HG03135 (cell line): ENCODE data around the gene RNF213.
"Not testable (repeated sequence)": the region's sequence is repeated elsewhere in the genome, so short reads cannot be mapped to it uniquely, and the experiment has no call there.

ENCODE experiments used
- ATAC-seq: cut with Tn5 transposase; IDR thresholded peaks from one replicate; pipeline ENCODE4 v1.9.1; 2021; ENCODE audit warnings: mild to moderate bottlenecking, moderate library complexity; ENCODE audit not compliant: unreplicated experiment

RNF213 gene

GRCh38 chr17:80223838-80224497, 36.7 kb upstream of the RNF213 start:
- no peak for ATAC-seq

DNA sequence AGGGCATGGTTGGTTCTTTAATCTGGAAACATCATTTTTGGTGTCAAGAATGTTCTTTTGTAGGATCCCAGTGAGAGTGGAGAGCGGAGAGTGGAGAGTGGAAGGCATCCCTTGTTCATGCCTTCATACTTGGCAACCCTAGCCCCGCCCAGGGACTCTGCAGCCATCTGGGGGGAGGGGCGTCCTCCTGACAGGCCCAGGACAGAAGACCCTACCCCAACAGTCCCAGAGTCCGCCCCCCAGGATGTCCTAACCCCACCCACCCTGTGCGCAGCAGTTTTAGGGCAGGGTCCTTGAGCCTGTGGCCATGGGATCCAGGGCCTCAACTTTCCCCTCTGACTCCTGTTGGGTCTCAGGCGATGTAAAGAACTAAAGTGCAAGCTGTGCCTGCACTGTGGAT, 36.0 kb upstream of the RNF213 start:
- ATAC-seq = no peak

DNA sequence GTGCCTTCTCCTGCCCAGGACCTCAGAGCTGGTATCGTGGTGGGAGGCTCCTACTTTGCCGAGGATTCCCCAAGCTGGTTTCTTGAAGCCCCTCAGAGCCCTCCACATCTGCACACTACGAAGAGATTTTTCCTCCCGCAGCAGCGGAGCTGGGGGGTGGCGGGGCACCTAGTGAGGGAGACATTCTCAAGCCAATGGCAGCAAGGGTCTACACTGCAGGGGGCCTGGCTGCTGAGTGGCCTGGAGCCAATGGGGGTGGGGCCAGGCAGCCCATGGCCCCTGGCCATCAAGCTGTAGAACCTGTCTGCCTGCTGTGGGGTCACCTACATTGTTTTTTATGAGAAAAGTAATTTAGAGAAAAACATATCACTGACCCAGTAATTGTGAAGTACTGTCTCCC, 35.4 kb upstream of the RNF213 start:
- no peak for ATAC-seq

- ATAC-seq = no peak
Observed at GRCh38 chr17:80227156-80227555, 33.5 kb upstream of the RNF213 start.

GRCh38 chr17:80227666-80228065, 33.0 kb upstream of the RNF213 start:
- ATAC-seq = no peak

DNA sequence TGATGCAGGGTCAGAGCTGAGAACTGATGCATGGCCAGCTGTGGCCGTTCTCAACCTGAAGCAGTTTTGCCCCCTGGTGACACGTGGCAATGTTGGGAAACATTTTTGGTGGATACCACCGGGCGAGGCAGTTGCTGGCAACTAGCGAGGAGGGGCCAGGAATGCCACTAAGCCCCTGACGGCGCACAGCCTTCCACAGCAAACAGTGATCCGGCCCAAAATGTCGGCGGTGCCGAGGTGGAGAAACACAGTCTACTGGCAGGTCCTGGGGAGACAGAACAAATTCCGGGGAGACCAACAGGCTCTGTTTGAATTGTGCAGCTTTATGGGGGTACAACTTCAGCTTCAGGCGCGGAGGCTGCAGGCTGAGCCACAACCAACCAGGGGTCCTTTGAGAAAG, 32.2 kb upstream of the RNF213 start:
- no peak for ATAC-seq

- ATAC-seq = no peak
Observed at GRCh38 chr17:80229011-80229410, 31.6 kb upstream of the RNF213 start.

GRCh38 chr17:80232438-80232837, 28.2 kb upstream of the RNF213 start:
- no peak for ATAC-seq

- no peak for ATAC-seq
Observed at GRCh38 chr17:80233202-80233601, 27.4 kb upstream of the RNF213 start.

- ATAC-seq = no peak
Observed at GRCh38 chr17:80236911-80237310, 23.7 kb upstream of the RNF213 start.

DNA sequence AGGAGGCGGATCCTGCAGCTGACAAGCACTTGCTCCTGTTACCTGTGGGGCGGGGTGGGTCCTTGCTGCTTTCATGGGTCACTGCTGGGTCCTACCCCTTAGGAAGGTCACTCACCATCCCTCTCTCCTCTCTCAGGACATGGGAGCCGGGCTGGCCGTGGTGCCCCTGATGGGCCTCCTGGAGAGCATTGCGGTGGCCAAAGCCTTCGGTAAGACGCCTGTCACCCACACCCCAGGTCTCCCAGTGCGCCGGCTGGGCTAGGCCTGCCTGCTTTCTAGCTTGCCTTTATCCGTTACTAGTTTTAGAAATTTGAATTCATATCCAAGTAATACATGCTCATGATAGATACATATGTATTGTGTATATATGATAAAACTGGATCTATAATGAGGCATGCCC, 23.3 kb upstream of the RNF213 start:
- no peak for ATAC-seq

GRCh38 chr17:80242505-80242904, 18.1 kb upstream of the RNF213 start:
- ATAC-seq = no peak

DNA sequence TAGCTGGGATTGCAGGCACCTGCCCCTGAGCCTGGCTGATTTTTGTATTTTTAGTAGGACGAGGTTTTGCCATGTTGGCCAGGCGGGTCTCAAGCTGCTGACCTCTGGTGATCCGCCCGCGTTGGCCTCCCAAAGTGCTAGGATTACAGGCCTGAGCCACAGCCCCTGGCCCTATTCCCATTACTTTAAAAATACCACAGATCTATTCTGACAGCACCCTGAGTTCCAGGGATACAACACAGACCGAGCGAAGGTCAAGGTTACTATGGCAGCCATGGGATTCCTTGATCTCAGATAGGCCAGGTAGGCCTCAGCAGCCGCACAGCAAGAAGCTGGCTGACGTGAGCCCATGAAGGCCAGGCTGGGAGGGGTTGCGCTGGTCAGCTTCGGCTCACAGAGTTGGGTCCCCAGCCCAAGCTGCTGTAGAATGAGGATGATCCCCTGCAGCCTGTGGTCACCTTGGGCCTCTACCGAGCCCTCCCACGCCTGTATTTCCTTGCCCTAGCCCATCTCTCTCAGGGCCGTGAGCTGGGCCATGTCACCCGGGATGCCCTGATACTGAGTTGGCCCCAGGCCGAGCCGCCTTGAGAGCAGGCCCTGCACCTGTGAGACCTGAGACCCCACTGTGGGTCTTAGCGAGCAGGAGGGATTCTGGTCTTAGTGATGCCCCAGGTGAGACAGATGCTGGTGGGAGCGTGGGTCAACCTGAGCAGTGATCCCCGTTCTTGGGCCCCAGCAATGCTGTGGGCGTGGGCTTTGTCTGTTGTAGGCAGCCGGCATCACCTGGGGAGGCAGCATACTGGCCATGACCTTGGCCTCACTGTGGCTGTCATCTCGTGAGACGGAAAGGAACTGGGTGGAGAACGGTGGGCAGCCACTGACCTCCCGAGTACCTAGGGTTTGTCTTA, 16.9 kb upstream of the RNF213 start:
- ATAC-seq = no peak

DNA sequence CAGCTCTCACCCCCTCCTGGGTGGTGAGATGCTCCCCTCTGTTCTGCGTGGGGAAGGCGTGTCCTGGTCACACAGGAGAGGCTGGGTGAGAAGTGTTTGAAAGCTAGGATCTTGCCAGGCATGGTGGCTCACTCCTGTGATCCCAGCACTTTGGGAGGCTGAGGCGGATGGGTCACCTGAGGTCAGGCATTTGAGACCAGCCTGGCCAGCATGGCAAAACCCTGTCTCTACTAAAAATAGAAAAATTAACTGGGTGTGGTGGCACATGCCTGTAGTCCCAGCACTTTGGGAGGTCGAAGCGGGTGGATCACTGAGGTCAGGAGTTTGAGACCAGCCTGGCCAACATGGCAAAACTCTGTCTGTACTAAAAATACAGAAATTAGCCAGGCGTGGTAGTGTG, 16.2 kb upstream of the RNF213 start:
- ATAC-seq = not testable (repeated sequence)

GRCh38 chr17:80244871-80245509, 15.7 kb upstream of the RNF213 start:
- no peak for ATAC-seq

GRCh38 chr17:80245566-80246265, 14.9 kb upstream of the RNF213 start:
- no peak for ATAC-seq

GRCh38 chr17:80246266-80246681, 14.4 kb upstream of the RNF213 start:
- ATAC-seq = no peak

DNA sequence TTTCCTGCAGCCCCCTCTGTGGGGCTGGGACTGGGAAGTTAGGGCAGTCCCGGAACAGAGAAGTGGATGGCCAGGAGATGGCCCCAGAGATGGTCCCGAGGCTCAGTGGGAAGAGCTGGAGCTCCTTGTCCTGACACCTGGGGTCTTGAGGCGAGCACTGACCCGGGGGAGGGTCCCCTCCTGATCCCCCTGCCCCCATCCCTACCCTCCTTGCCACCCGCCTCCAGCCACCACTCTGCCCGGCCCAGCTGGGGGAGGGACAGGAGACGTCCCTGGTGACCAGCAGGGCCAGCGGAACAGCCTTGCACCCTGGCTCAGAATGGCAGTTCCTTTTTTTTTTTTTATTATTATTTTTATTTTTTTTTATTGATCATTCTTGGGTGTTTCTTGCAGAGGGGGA, 13.9 kb upstream of the RNF213 start:
- ATAC-seq = no peak

GRCh38 chr17:80247561-80247960, 13.1 kb upstream of the RNF213 start:
- no peak for ATAC-seq

- ATAC-seq = no peak
Observed at GRCh38 chr17:80248001-80248893, 12.4 kb upstream of the RNF213 start.
